ENCODE results near the gene CRAMP1.

The CRAMP1 gene

DNA sequence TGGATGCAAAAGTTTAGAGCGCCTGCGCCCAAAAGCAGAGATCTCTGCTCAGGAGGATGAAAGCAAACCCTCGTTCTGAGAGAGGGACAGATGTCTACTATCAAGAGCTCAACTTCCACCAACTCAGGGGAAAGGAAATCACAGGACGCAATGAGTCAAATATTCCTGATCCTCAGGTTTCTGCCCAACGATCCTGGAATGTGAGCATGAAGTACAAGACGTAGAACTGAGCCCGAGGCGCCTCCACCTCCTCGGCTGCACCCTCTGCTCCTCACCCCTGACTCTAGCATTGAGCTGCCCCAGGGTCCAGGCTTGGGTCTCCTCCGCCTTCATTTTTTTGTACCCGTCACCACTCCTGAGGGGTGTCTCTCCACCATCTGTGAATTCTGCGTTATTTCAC, 15.6 kb upstream of the CRAMP1 start:
- no peak for DNase-seq (ENCODE audit: extremely low read depth, low read depth)
- H3K4me3 ChIP-seq (replicated peaks; ENCODE audit: low read depth, low read length): no peak overlapping the region
- TF ChIP-seq CTCF (IDR thresholded peaks at IDR 0.05; ENCODE audit: low read depth, low read length, missing control alignments): no peak

DNA sequence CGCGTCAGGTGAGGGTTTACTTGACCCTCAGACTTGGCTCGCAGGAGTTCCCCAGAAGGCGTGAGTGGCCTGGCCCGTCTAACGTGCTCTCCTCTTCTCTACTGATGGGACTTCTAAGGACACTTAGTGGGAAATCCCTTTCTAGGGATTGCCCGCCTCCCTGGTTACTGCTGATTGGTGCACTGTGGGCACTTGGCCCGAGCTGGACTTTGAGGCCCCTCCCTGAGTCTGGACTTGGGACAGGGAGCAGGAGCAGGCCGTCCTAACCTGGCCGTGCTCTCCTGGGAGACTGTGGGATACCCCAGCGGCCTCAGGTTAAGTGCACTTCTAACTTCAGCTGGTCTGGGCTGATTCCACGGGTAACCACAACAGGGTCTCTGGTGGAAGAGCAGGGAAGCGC, 15.0 kb upstream of the CRAMP1 start:
- no peak for DNase-seq (ENCODE audit: extremely low read depth, low read depth)
- H3K4me3 ChIP-seq (replicated peaks; ENCODE audit: low read depth, low read length): no peak overlapping the region
- TF ChIP-seq CTCF (IDR thresholded peaks at IDR 0.05; ENCODE audit: low read depth, low read length, missing control alignments): no peak

DNA sequence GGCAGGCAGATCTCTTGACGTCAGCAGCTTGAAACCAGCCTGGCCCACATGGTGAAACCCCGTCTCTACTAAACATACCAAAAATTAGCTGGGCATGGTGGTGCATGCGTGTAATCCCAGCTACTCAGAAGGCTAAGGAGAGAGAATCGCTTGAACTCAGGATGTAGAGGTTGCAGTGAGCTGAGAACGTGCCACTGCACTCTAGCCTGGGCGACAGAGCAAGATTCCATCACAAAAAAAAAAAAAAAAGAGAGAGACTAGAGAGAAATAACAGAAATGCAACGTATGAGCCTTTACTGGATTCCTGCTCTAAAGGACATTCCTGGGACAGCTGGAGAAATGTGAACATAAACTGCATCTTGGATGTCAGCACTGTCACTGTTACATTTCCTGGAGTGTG, 11.1 kb upstream of the CRAMP1 start:
- H3K4me3 ChIP-seq (replicated peaks; ENCODE audit: low read depth, low read length): no peak overlapping the region
- DNase-seq (ENCODE audit: extremely low read depth, low read depth): no peak
- TF ChIP-seq CTCF (IDR thresholded peaks at IDR 0.05; ENCODE audit: low read depth, low read length, missing control alignments): no peak

- no peak overlapping the region for H3K4me3 ChIP-seq (replicated peaks; ENCODE audit: low read depth, low read length)
- no peak for DNase-seq (ENCODE audit: extremely low read depth, low read depth)
- no peak for TF ChIP-seq CTCF (IDR thresholded peaks at IDR 0.05; ENCODE audit: low read depth, low read length, missing control alignments)
Observed at GRCh38 chr16:1601489-1601888, 10.7 kb upstream of the CRAMP1 start.

DNA sequence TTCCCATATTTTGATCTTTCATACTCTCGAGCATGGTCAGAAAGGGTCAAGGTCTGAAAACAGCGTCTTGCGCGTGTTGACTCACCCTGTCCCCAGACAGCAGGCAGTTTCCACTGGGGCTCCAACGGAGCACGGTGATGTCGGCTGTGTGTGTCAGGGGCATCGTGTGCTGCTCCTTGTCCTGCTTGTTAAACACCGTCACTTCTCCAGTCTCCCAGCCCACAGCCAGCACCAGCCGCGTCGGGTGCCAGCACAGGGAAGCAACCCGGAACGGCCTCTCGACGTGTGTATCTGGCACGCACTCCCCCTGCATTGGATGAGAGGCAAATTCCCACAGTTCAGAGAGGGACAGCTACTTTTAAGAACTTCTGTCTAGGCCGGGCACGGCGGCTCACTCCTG, 9.9 kb upstream of the CRAMP1 start:
- no peak for DNase-seq (ENCODE audit: extremely low read depth, low read depth)
- no peak overlapping the region for H3K4me3 ChIP-seq (replicated peaks; ENCODE audit: low read depth, low read length)
- no peak for TF ChIP-seq CTCF (IDR thresholded peaks at IDR 0.05; ENCODE audit: low read depth, low read length, missing control alignments)

- no peak overlapping the region for H3K4me3 ChIP-seq (replicated peaks; ENCODE audit: low read depth, low read length)
- TF ChIP-seq CTCF (IDR thresholded peaks at IDR 0.05; ENCODE audit: low read depth, low read length, missing control alignments): no peak
- DNase-seq (ENCODE audit: extremely low read depth, low read depth): no peak
Observed at GRCh38 chr16:1606774-1607173, 5.4 kb upstream of the CRAMP1 start.

DNA sequence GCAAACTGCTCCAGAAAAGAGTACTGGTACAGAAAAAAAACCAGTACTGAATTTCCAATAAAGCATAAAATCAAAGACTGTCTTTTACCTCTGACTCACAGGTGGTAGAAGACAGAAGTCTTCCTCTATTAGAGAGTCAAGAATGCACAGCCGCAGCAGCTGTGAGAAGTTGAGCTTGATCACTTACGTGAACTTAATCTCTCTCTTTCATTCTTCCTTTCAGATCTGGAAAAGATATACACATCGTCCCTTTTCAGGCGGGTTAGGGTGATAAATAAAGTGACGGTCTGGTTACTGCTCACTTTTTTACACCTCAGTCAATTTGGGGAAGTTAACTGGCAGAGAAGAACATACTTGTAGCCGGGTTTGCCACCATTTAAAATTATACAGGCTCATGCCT, 4.2 kb upstream of the CRAMP1 start:
- TF ChIP-seq CTCF (IDR thresholded peaks at IDR 0.05; ENCODE audit: low read depth, low read length, missing control alignments): no peak
- no peak overlapping the region for H3K4me3 ChIP-seq (replicated peaks; ENCODE audit: low read depth, low read length)
- no peak for DNase-seq (ENCODE audit: extremely low read depth, low read depth)

Data from HFF-Myc (cell line).